Neural cell (in vitro differentiated cells): ENCODE results near the gene COPS7B. TPM values are rescaled to one million over a fixed set of nuclear protein-coding genes. Genes with fewer than 3 reads are reported as not detected.
A peak's percentile ranks its signal among the peaks of the same experiment; 100 is the strongest.

Experiments used
- H2AFZ ChIP-seq: fragments of 200-600, 300-800 bp; sonication (generic), shearing (Covaris generic); 2 replicates; pipeline ENCODE4 v1.6.0; 2014; ENCODE audit warnings: low read depth, mild to moderate bottlenecking, antibody characterized with exemption, low read length, moderate library complexity
- H3F3A ChIP-seq: fragments of 200-600 bp; shearing (Covaris generic); 2 replicates; pipeline ENCODE4 v1.6.1; 2016; ENCODE audit warnings: mild to moderate bottlenecking, moderate library complexity, mixed read lengths, antibody characterized with exemption, low read length; ENCODE audit not compliant: insufficient read depth, poor library complexity, severe bottlenecking
- H3K27ac ChIP-seq: fragments of 200-600, 300-800 bp; sonication (generic), shearing (Covaris generic); 2 replicates; pipeline ENCODE4 v1.5.1; 2014; ENCODE audit warnings: mild to moderate bottlenecking, low read length, moderate library complexity
- H3K27me3 ChIP-seq: fragments of 300-800, 200-600 bp; sonication (generic), shearing (Covaris generic); 2 replicates; pipeline ENCODE4 v1.6.0; 2014; ENCODE audit warnings: mild to moderate bottlenecking, low read depth, low read length, moderate library complexity; ENCODE audit not compliant: insufficient read depth
- H3K36me3 ChIP-seq: fragments of 300-800, 200-600 bp; sonication (generic), shearing (Covaris generic); 2 replicates; pipeline ENCODE4 v1.5.1; 2014; ENCODE audit warnings: mild to moderate bottlenecking, antibody characterized with exemption, low read length, moderate library complexity; ENCODE audit not compliant: insufficient read depth
- H3K4me2 ChIP-seq: fragments of 300-800, 200-600 bp; sonication (generic), shearing (Covaris generic); 2 replicates; pipeline ENCODE4 v1.6.0; 2014; ENCODE audit warnings: mild to moderate bottlenecking, low read length
- H3K4me3 ChIP-seq: fragments of 300-800, 200-600 bp; sonication (generic), shearing (Covaris generic); 2 replicates; pipeline ENCODE4 v1.5.1; 2014; ENCODE audit warnings: mild to moderate bottlenecking, low read length, moderate library complexity
- H3K79me2 ChIP-seq: fragments of 200-600 bp; shearing (Covaris generic); replicated peaks from 2 replicates; pipeline ENCODE4 v1.6.0; 2014; ENCODE audit warnings: mild to moderate bottlenecking, low read length, moderate library complexity; ENCODE audit not compliant: insufficient read depth
- H3K9ac ChIP-seq: fragments of 300-800, 200-600 bp; sonication (generic), shearing (Covaris generic); 2 replicates; pipeline ENCODE4 v1.6.1; 2016; ENCODE audit warnings: mild to moderate bottlenecking, low read length, mixed read lengths
- H3K9me2 ChIP-seq: fragments of 200-600 bp; shearing (Covaris generic); 2 replicates; pipeline ENCODE4 v1.6.1; 2016; ENCODE audit warnings: mild to moderate bottlenecking, low read length, mixed read lengths; ENCODE audit not compliant: insufficient read depth
- H3K9me3 ChIP-seq: fragments of 200-600, 300-800 bp; sonication (generic), shearing (Covaris generic); 2 replicates; pipeline ENCODE4 v1.6.1; 2016; ENCODE audit warnings: mild to moderate bottlenecking, mixed run types, low read length, moderate library complexity, mixed read lengths
- H4K20me1 ChIP-seq: fragments of 200-600 bp; shearing (Covaris generic); 2 replicates; pipeline ENCODE4 v1.6.1; 2016; ENCODE audit warnings: mild to moderate bottlenecking, mixed run types; ENCODE audit not compliant: insufficient read depth
- CTCF ChIP-seq: fragments of 450-650 bp; IDR thresholded peaks from 2 replicates; pipeline ENCODE4 v1.5.1; 2014; ENCODE audit warnings: antibody characterized with exemption, mild to moderate bottlenecking, moderate library complexity; ENCODE audit not compliant: poor library complexity, severe bottlenecking
- EP300 ChIP-seq: fragments of 450-650 bp; conservative IDR thresholded peaks from 2 replicates; pipeline ENCODE4 v1.6.1; 2014; ENCODE audit warnings: antibody characterized with exemption, mild to moderate bottlenecking, moderate library complexity; ENCODE audit not compliant: poor library complexity, severe bottlenecking
- EZH2 ChIP-seq: fragments of 200-600, 300-800 bp; shearing (Covaris generic), sonication (generic); IDR thresholded peaks from 2 replicates; pipeline ENCODE4 v1.6.1; 2014; ENCODE audit warnings: antibody characterized with exemption, low read length, borderline replicate concordance, mild to moderate bottlenecking; ENCODE audit not compliant: insufficient read depth, poor library complexity, severe bottlenecking
- MXI1 ChIP-seq: fragments of 450-650 bp; conservative IDR thresholded peaks from 2 replicates; pipeline ENCODE4 v1.6.1; 2014; ENCODE audit warnings: antibody characterized with exemption, mild to moderate bottlenecking; ENCODE audit not compliant: poor library complexity, severe bottlenecking
- POLR2AphosphoS5 ChIP-seq: IDR thresholded peaks from 2 replicates; pipeline ENCODE4 v1.6.1; 2012
- RAD21 ChIP-seq: fragments of 450-650 bp; conservative IDR thresholded peaks from 2 replicates; pipeline ENCODE4 v1.6.1; 2014; ENCODE audit warnings: antibody characterized with exemption, mild to moderate bottlenecking, moderate library complexity
- REST ChIP-seq: IDR thresholded peaks from 2 replicates; pipeline ENCODE4 v1.6.1; 2012; ENCODE audit warnings: borderline replicate concordance
- SMC3 ChIP-seq: fragments of 450-650 bp; conservative IDR thresholded peaks from 2 replicates; pipeline ENCODE4 v1.6.1; 2014; ENCODE audit warnings: antibody characterized with exemption, mild to moderate bottlenecking, moderate library complexity; ENCODE audit not compliant: poor library complexity
- TAF1 ChIP-seq: IDR thresholded peaks from 2 replicates; pipeline ENCODE4 v1.6.1; 2012; ENCODE audit warnings: low read depth
- polyA plus RNA-seq: library from polyadenylated mRNA; depleted of rRNA; stranded (reverse); fragments of >200 nt; gene quantifications from 2 replicates; pipeline ENCODE4 v1.2.3, GENCODE V29; 2014

The COPS7B gene
- polyA plus RNA-seq, 1 donor from 2014 or later, result 23.8 TPM

GRCh38 chr2:231769170-231770136, 16.8 kb upstream of the COPS7B start:
- H4K20me1 ChIP-seq, result no peaks in the 10 kb centered on the region
- no peaks in the 10 kb centered on the region for H3K9me2 ChIP-seq
- no peak overlapping the region for H3K4me3 ChIP-seq
- no peak overlapping the region for H3K4me2 ChIP-seq
- H3K36me3 ChIP-seq, result no peaks in the 10 kb centered on the region
- no peaks in the 10 kb centered on the region for H3K27me3 ChIP-seq
- H3K27ac ChIP-seq, result no peak overlapping the region
- H3K9ac ChIP-seq, result no peak overlapping the region
- no peak for TF ChIP-seq EP300
- TF ChIP-seq CTCF, result no peak
- TF ChIP-seq EZH2, result no peak
- no peak for TF ChIP-seq SMC3
- no peak for TF ChIP-seq MXI1
- TF ChIP-seq POLR2AphosphoS5, result no peak
- TF ChIP-seq TAF1, result no peak
- TF ChIP-seq REST, result no peak
- TF ChIP-seq RAD21, result no peak
- H3F3A ChIP-seq, result no peaks in the 10 kb centered on the region
- no peaks in the 10 kb centered on the region for H3K79me2 ChIP-seq
- H2AFZ ChIP-seq, result no peak overlapping the region
- H3K9me3 ChIP-seq, result no peaks in the 10 kb centered on the region

- no peaks in the 10 kb centered on the region for H3K36me3 ChIP-seq
- peak overlapping the region; percentile 58 for H3K4me2 ChIP-seq
- H3K9ac ChIP-seq, result peak overlapping the region; percentile 84
- H3K4me3 ChIP-seq, result peak overlapping the region; percentile 85
- peak overlapping the region; percentile 54 for H2AFZ ChIP-seq
- H3K27me3 ChIP-seq, result no peaks in the 10 kb centered on the region
- TF ChIP-seq RAD21 (no peak), SMC3 (no peak), TAF1 (no peak), EP300 (no peak), POLR2AphosphoS5 (no peak), REST (no peak), EZH2 (no peak), CTCF (no peak), MXI1 (no peak)
- no peaks in the 10 kb centered on the region for H3F3A ChIP-seq
- H3K9me3 ChIP-seq, result no peaks in the 10 kb centered on the region
- peak overlapping the region; percentile 86 for H3K27ac ChIP-seq
- no peaks in the 10 kb centered on the region for H4K20me1 ChIP-seq
- H3K79me2 ChIP-seq, result peaks cover 7% of the 10 kb centered on the region
- no peaks in the 10 kb centered on the region for H3K9me2 ChIP-seq
Observed at GRCh38 chr2:231780123-231780908, 5.9 kb upstream of the COPS7B start.
